Chondrocyte (in vitro differentiated cells): ENCODE data around the gene PTPRCAP. TPM values are rescaled to one million over a fixed set of nuclear protein-coding genes. Genes with fewer than 3 reads are reported as not detected.

Source experiments
- DNase-seq: peaks from one replicate; pipeline ENCODE4 v3.0.0; 2021; ENCODE audit warnings: mixed read lengths, low spot score
- H3K27ac Mint-ChIP-seq: one replicate; pipeline ENCODE4 v1.8.0; 2021; ENCODE audit warnings: mild to moderate bottlenecking, moderate library complexity, mixed read lengths; ENCODE audit not compliant: unreplicated experiment
- H3K27me3 Mint-ChIP-seq: 2 replicates; pipeline ENCODE4 v1.8.0; 2021; ENCODE audit warnings: low read depth, mixed read lengths
- H3K36me3 Mint-ChIP-seq: 2 replicates; pipeline ENCODE4 v1.8.0; 2021; ENCODE audit warnings: low read depth, mixed read lengths
- H3K4me1 Mint-ChIP-seq: 2 replicates; pipeline ENCODE4 v1.8.0; 2021; ENCODE audit warnings: low read depth, mild to moderate bottlenecking, mixed read lengths
- H3K4me3 Mint-ChIP-seq: one replicate; pipeline ENCODE4 v1.8.0; 2021; ENCODE audit warnings: mild to moderate bottlenecking, moderate library complexity, mixed read lengths; ENCODE audit not compliant: unreplicated experiment
- H3K9me3 Mint-ChIP-seq: 2 replicates; pipeline ENCODE4 v1.8.0; 2021; ENCODE audit warnings: low read depth, mixed read lengths
- total RNA-seq: library from RNA; stranded (reverse); gene quantifications from 3 replicates; pipeline ENCODE4 v1.2.1, GENCODE V29; 2021
- TF ChIP-seq, protein P1 (sequence below): fragments of 200-600 bp; sonication (generic); IDR thresholded peaks from 2 replicates; pipeline ENCODE4 v1.5.0; 2021; ENCODE audit warnings: antibody characterized with exemption, mild to moderate bottlenecking, moderate library complexity

Gene PTPRCAP
- total RNA-seq, 1 donor from 2014 or later, result 0.47 TPM

DNA sequence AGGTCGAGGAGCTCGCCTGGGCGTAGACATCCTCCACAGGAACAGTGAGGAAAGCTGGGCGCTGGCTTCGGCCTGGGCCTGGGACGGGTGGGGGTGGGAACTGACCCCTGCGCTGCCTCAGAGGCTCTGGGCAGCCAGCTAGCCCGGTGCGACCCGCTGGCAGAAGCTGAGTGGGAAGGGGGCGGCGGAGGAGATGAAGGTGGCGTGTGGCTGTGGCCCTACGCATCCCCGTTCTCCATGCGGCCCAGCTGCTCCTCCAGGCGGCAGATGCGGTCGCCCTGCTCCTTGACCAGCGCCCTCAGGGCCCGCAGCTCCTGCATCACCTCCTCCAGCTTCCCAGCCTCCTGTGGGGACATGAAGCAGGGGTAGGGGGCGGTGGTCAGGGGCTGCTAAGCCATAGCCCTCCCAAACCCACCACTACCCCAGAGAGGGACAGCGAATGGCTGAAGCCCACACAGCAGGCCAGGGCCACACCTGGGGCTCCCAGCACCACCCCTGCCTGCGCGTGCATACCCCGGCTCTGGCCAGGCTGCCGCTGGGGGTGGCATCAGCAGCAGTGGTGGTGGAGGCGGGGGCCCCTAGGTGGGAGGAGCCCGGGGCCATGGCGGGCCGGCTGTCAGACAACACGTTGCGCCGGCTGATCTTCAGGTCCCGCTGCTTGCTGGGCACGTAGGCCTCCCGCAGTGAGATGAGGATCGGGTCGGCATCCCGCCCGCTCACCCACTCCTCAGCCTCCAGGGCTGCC is 848 bp upstream of the PTPRCAP start:
- no peaks in the 10 kb centered on the region for H3K36me3 Mint-ChIP-seq
- TF ChIP-seq, protein P1, sequence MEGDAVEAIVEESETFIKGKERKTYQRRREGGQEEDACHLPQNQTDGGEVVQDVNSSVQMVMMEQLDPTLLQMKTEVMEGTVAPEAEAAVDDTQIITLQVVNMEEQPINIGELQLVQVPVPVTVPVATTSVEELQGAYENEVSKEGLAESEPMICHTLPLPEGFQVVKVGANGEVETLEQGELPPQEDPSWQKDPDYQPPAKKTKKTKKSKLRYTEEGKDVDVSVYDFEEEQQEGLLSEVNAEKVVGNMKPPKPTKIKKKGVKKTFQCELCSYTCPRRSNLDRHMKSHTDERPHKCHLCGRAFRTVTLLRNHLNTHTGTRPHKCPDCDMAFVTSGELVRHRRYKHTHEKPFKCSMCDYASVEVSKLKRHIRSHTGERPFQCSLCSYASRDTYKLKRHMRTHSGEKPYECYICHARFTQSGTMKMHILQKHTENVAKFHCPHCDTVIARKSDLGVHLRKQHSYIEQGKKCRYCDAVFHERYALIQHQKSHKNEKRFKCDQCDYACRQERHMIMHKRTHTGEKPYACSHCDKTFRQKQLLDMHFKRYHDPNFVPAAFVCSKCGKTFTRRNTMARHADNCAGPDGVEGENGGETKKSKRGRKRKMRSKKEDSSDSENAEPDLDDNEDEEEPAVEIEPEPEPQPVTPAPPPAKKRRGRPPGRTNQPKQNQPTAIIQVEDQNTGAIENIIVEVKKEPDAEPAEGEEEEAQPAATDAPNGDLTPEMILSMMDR, result no peak
- H3K4me3 Mint-ChIP-seq, result no peak overlapping the region
- no peaks in the 10 kb centered on the region for H3K27me3 Mint-ChIP-seq
- DNase-seq, result peak; percentile 93
- peaks cover 28% of the 10 kb centered on the region for H3K4me1 Mint-ChIP-seq
- no peaks in the 10 kb centered on the region for H3K9me3 Mint-ChIP-seq
- peak overlapping the region; percentile 17 for H3K27ac Mint-ChIP-seq

DNA sequence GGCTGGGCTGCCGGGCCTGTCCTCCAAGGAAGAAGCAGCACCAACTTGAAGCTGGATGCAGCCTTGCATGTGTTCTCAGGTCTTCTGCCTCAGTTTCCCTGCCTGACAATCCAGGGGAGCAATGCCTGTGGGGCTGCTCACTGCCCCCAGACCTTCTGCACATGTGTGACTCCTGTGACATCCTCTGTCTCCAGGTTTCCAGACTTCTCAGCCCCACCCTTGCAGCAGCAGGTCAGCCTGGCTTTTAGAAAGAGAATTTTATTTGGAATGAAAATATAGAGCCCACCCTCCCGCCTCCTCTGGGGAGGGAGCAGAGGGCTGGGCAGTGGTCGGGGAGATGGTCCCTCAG is 301 bp upstream of the PTPRCAP start:
- no peak for DNase-seq
- no peaks in the 10 kb centered on the region for H3K9me3 Mint-ChIP-seq
- H3K36me3 Mint-ChIP-seq, result no peaks in the 10 kb centered on the region
- no peak overlapping the region for H3K4me3 Mint-ChIP-seq
- peaks cover 26% of the 10 kb centered on the region for H3K4me1 Mint-ChIP-seq
- peak overlapping the region; percentile 27 for H3K27ac Mint-ChIP-seq
- no peaks in the 10 kb centered on the region for H3K27me3 Mint-ChIP-seq
- TF ChIP-seq, protein P1, result no peak

DNA sequence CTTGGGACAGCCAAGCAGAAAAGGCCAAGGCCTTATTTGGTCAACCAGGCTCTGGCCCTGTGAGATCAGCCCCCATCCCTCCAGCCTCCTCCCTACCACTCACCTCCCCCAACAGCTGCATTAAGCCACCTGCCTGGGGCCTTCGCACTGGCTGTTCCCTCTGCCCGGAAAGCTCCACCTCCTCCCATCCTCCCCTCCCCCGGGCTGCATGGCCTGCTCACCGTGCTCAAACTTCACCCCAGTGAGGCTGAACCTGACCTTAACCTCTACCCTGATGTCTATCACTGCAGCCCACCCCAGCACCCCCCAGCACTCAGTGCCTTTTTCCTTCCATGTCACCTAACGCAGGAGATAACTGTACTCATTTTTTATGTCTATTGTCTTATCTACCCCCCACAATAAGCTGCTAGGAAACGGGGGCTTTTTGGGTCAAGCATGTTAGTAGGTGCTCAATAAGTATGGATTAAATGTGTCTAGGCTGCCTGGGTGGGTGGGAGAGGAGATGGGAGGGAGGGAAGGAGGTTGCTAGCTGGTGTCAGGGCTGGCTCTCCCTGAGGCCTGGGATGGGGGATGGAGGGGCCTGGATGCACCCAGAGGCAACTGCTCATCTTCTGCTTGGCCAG is 912 bp downstream of the PTPRCAP start:
- no peaks in the 10 kb centered on the region for H3K27me3 Mint-ChIP-seq
- peak overlapping the region; percentile 61 for H3K27ac Mint-ChIP-seq
- no peaks in the 10 kb centered on the region for H3K36me3 Mint-ChIP-seq
- no peaks in the 10 kb centered on the region for H3K9me3 Mint-ChIP-seq
- no peak overlapping the region for H3K4me3 Mint-ChIP-seq
- TF ChIP-seq, protein P1, result no peak
- DNase-seq, result no peak
- peaks cover 16% of the 10 kb centered on the region for H3K4me1 Mint-ChIP-seq

DNA sequence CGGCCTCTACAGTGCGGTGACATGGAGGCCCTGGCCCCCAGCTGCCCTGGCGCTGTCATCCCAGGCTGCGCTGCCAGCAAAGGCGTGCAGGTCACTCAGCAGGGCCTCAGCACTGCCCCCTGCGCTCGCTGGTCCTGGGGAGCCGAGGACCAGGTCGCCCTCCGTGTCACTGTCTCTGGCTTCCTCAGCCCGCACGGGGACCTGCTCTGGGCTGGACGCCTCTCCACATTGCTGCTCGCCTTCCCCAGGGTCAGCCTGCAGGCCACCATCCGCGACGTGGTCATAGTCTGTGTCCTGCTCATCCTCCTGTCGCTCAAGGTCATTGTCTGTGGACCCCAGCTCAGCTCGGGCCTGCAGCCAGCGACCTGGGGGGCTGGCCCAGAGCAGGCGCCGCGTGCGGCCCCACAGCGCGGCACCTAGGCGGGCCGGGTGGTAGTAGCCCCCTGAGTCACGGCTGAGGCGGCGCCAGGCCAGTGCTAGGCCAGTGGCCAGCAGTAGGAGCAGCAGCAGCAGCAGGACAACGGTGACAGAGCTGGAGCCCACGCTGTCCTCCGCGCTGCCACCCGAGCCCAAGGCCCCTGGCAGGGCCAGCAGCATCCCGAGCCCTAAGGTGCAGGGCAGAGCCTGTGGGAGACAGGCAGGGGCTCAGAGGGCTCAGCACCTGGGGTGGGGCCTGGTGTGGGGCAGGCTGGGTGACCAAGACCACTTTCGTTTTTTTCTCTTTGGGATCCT is 1.6 kb downstream of the PTPRCAP start:
- no peak overlapping the region for H3K27ac Mint-ChIP-seq
- DNase-seq, result peak; percentile 92
- no peaks in the 10 kb centered on the region for H3K27me3 Mint-ChIP-seq
- H3K36me3 Mint-ChIP-seq, result no peaks in the 10 kb centered on the region
- peaks cover 16% of the 10 kb centered on the region for H3K4me1 Mint-ChIP-seq
- no peaks in the 10 kb centered on the region for H3K9me3 Mint-ChIP-seq
- no peak overlapping the region for H3K4me3 Mint-ChIP-seq
- TF ChIP-seq, protein P1, result no peak

DNA sequence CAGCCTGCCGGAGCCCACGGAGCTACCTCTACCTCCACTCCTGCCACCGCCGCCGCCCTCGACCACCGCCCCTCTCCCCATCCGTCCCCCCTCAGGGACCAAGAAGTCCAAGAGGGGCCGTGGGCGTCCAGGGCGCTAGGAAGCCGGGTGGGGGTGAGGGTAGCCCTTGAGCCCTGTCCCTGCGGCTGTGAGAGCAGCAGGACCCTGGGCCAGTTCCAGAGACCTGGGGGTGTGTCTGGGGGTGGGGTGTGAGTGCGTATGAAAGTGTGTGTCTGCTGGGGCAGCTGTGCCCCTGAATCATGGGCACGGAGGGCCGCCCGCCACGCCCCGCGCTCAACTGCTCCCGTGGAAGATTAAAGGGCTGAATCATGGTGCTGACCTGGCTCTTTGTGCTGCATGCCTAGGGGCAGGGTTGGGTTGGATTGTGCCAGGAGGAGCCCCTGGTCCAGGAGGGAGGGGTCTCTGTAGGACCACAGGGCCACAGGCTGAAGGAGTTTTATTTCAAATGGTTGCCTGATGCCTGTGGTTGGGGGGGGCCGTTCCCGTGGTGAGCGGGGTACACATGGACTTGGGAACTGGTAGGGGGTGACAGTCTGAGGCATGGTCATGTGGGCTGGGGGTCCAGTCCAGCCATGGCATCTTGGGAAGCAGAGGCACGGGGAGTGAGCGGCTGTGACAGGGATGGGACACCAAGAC is 2.3 kb downstream of the PTPRCAP start:
- Mint-ChIP-seq H3K9me3 (no peaks in the 10 kb centered on the region), H3K4me3 (no peak overlapping the region), H3K4me1 (peaks cover 14% of the 10 kb centered on the region), H3K27me3 (no peaks in the 10 kb centered on the region), H3K27ac (no peak overlapping the region), H3K36me3 (peaks cover 2% of the 10 kb centered on the region)
- TF ChIP-seq, protein P1, result no peak
- peak; percentile 88 for DNase-seq
